Activated CD8-positive, alpha-beta T cell treated with anti-CD3 and anti-CD28 coated beads for 36 hours (primary cell): ENCODE measurements around the gene BOD1. TPM values are rescaled to one million over a fixed set of nuclear protein-coding genes. Genes with fewer than 3 reads are reported as not detected.

Source experiments
- ATAC-seq: fragments of 200-7000 bp; cut with Tn5 transposase; one replicate; pipeline ENCODE4 v1.10.0; 2021; ENCODE audit warnings: mild to moderate bottlenecking, moderate library complexity
- CTCF ChIA-PET: fragments of 350-600 bp; sonication (Branson Sonifier 250); formaldehyde crosslinking; loops from one replicate; lab custom pipeline; 2021; ENCODE audit warnings: antibody characterized with exemption; lab: Charles Lee
- POLR2A ChIA-PET: fragments of 350-600 bp; sonication (Branson Sonifier 250); formaldehyde crosslinking; loops from one replicate; lab custom pipeline; 2021; ENCODE audit warnings: antibody characterized with exemption; lab: Charles Lee
- DNase-seq: peaks from one replicate; pipeline ENCODE4 v3.0.0-alpha.2; 2020
- H3K27ac Mint-ChIP-seq: one replicate; pipeline ENCODE4 v1.8.0; 2021; ENCODE audit warnings: mild to moderate bottlenecking, mixed read lengths
- H3K27me3 Mint-ChIP-seq: one replicate; pipeline ENCODE4 v1.8.0; 2021; ENCODE audit warnings: mixed read lengths
- H3K36me3 Mint-ChIP-seq: one replicate; pipeline ENCODE4 v1.8.0; 2021; ENCODE audit warnings: low read depth, mixed read lengths
- H3K4me1 Mint-ChIP-seq: one replicate; pipeline ENCODE4 v1.8.0; 2021; ENCODE audit warnings: low read depth, mixed read lengths
- H3K4me3 Mint-ChIP-seq: one replicate; pipeline ENCODE4 v1.8.0; 2021; ENCODE audit warnings: mild to moderate bottlenecking, moderate library complexity, mixed read lengths
- H3K9me3 Mint-ChIP-seq: one replicate; pipeline ENCODE4 v1.8.0; 2021; ENCODE audit warnings: mixed read lengths
- intact Hi-C: fragments of 100-400 bp; cut with micrococcal nuclease; formaldehyde crosslinking; loops from one replicate; pipeline ENCODE4 v1.10.0; 2022
- total RNA-seq, 2 experiments: library from RNA; stranded (reverse); gene quantifications; one replicate each; pipeline ENCODE4 v1.2.3, GENCODE V29; 2021
- TF ChIP-seq, protein P1 (sequence below): fragments of 200-600 bp; IDR thresholded peaks from one replicate; pipeline ENCODE4 v1.8.0; 2022; ENCODE audit warnings: antibody characterized with exemption, mild to moderate bottlenecking

The BOD1 gene
- total RNA-seq, 2 experiments from 2014 or later = 28.1 to 28.7 TPM

- Mint-ChIP-seq H3K4me3 (peak overlapping the region; percentile 95), H3K36me3 (peaks cover 50% of the 10 kb centered on the region), H3K9me3 (no peaks in the 10 kb centered on the region), H3K4me1 (peaks cover 61% of the 10 kb centered on the region), H3K27ac (no peak overlapping the region), H3K27me3 (no peaks in the 10 kb centered on the region)
- ChIA-PET CTCF (interaction anchor here (1.7 to 6.6 kb wide), 4 partner anchors 23 to 359 kb away, joined by 8 to 93 read pairs (median 10); no protein-coding TSS in a partner anchor), POLR2A (no interaction called here)
- intact Hi-C loops = no loop called here
- TF ChIP-seq, protein P1, sequence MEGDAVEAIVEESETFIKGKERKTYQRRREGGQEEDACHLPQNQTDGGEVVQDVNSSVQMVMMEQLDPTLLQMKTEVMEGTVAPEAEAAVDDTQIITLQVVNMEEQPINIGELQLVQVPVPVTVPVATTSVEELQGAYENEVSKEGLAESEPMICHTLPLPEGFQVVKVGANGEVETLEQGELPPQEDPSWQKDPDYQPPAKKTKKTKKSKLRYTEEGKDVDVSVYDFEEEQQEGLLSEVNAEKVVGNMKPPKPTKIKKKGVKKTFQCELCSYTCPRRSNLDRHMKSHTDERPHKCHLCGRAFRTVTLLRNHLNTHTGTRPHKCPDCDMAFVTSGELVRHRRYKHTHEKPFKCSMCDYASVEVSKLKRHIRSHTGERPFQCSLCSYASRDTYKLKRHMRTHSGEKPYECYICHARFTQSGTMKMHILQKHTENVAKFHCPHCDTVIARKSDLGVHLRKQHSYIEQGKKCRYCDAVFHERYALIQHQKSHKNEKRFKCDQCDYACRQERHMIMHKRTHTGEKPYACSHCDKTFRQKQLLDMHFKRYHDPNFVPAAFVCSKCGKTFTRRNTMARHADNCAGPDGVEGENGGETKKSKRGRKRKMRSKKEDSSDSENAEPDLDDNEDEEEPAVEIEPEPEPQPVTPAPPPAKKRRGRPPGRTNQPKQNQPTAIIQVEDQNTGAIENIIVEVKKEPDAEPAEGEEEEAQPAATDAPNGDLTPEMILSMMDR = no peak
- no peak for ATAC-seq
- DNase-seq = no peak
These were observed 1.9 kb downstream of the BOD1 start for GRCh38 chr5:173614591-173614990.

GRCh38 chr5:173613433-173614159 is 2.9 kb downstream of the BOD1 start:
- ATAC-seq = no peak
- DNase-seq = no peak
- no peaks in the 10 kb centered on the region for H3K27me3 Mint-ChIP-seq
- CTCF ChIA-PET = interaction anchor here (1.1 kb wide), 1 partner anchor 359 kb away, joined by 4 read pairs; no protein-coding TSS in a partner anchor
- POLR2A ChIA-PET = interaction anchor here (0.6 kb wide), 1 partner anchor 1715 kb away, joined by 3 read pairs; no protein-coding TSS in a partner anchor
- peaks cover 55% of the 10 kb centered on the region for H3K4me1 Mint-ChIP-seq
- H3K9me3 Mint-ChIP-seq = no peaks in the 10 kb centered on the region
- intact Hi-C loops = no loop called here
- peak overlapping the region; percentile 95 for H3K4me3 Mint-ChIP-seq
- TF ChIP-seq, protein P1 = no peak
- peaks cover 58% of the 10 kb centered on the region for H3K36me3 Mint-ChIP-seq
- H3K27ac Mint-ChIP-seq = no peak overlapping the region

- Mint-ChIP-seq H3K4me3 (no peak overlapping the region), H3K9me3 (no peaks in the 10 kb centered on the region), H3K36me3 (peaks cover 62% of the 10 kb centered on the region), H3K27me3 (no peaks in the 10 kb centered on the region), H3K27ac (no peak overlapping the region), H3K4me1 (peaks cover 55% of the 10 kb centered on the region)
- DNase-seq (no peak), ATAC-seq (no peak)
- ChIA-PET CTCF (interaction anchor here (1.1 kb wide), 1 partner anchor 360 kb away, joined by 4 read pairs; no protein-coding TSS in a partner anchor), POLR2A (no interaction called here)
- intact Hi-C loops = no loop called here
- TF ChIP-seq, protein P1 = no peak
These were observed 3.5 kb downstream of the BOD1 start for GRCh38 chr5:173612948-173613347.

- no peaks in the 10 kb centered on the region for H3K9me3 Mint-ChIP-seq
- no peak overlapping the region for H3K27ac Mint-ChIP-seq
- H3K36me3 Mint-ChIP-seq = peaks cover 71% of the 10 kb centered on the region
- CTCF ChIA-PET = no interaction called here
- no peaks in the 10 kb centered on the region for H3K27me3 Mint-ChIP-seq
- H3K4me1 Mint-ChIP-seq = peaks cover 51% of the 10 kb centered on the region
- intact Hi-C loops = no loop called here
- no peak for ATAC-seq
- TF ChIP-seq, protein P1 = no peak
- POLR2A ChIA-PET = no interaction called here
- H3K4me3 Mint-ChIP-seq = no peak overlapping the region
- no peak for DNase-seq
These were observed 4.7 kb downstream of the BOD1 start for GRCh38 chr5:173611706-173612105.

DNA sequence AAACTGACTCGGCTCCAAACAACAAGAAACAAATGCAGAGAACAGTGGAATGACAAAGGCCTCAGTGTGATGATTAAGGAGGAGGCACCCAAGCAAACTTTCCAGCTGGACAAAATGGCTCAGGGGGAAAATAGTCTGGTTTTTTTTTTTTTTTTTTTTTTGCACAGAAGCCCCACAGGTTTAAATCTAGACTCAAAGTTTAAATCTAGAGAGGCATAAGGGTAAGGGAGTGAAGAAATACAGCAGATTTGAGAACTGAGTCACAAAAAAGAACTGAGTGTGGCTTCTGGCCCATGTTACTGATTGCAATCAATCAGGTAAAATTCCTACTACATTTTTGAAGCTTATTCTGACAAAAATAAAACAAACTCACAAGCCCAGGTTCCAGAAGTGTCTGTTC is 12.3 kb downstream of the BOD1 start:
- CTCF ChIA-PET = no interaction called here

More for the DNA sequence above, 12.3 kb downstream of the BOD1 start:
- no peak overlapping the region for H3K4me3 Mint-ChIP-seq
- H3K27ac Mint-ChIP-seq = no peak overlapping the region
- H3K36me3 Mint-ChIP-seq = peaks cover 36% of the 10 kb centered on the region
- intact Hi-C loops = no loop called here
- H3K27me3 Mint-ChIP-seq = no peaks in the 10 kb centered on the region
- DNase-seq (no peak), ATAC-seq (no peak)
- H3K4me1 Mint-ChIP-seq = peaks cover 2% of the 10 kb centered on the region
- no peaks in the 10 kb centered on the region for H3K9me3 Mint-ChIP-seq
- POLR2A ChIA-PET = no interaction called here
- TF ChIP-seq, protein P1 = no peak
